Measurements from ENCODE around the gene MDFI. TPM values are rescaled to one million over a fixed set of nuclear protein-coding genes. Genes with fewer than 3 reads are reported as not detected.

The MDFI gene
- total RNA-seq, 1 donor from 2014 or later, result 23.5 TPM

- DNase-seq, result no peak
These were observed 13.1 kb downstream of the MDFI start for GRCh38 chr6:41651246-41651961.

GRCh38 chr6:41651962-41652657, 13.8 kb downstream of the MDFI start:
- DNase-seq, result no peak

GRCh38 chr6:41652866-41653652, 14.8 kb downstream of the MDFI start:
- peak; percentile 42 for DNase-seq

DNA sequence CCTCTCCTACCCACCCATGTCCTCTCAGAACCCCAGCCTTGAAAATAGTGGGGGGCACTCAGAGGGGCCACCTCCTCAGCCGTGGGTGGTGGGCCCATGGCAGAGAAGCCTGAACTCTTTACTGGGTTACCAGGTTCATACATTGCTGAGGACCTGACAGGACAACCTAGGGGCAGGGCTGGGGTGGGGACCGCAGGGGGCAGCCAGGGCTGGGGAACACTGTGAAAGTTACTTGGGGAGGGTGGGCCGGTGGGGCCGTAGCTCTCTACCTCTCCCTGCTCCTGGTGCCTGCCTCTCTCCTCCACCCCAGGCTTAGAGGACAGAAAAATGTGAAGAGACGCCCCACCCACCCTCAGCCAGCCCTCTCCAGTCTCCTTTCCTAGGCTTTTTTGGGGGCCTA, 15.4 kb downstream of the MDFI start:
- DNase-seq, result no peak

DNA sequence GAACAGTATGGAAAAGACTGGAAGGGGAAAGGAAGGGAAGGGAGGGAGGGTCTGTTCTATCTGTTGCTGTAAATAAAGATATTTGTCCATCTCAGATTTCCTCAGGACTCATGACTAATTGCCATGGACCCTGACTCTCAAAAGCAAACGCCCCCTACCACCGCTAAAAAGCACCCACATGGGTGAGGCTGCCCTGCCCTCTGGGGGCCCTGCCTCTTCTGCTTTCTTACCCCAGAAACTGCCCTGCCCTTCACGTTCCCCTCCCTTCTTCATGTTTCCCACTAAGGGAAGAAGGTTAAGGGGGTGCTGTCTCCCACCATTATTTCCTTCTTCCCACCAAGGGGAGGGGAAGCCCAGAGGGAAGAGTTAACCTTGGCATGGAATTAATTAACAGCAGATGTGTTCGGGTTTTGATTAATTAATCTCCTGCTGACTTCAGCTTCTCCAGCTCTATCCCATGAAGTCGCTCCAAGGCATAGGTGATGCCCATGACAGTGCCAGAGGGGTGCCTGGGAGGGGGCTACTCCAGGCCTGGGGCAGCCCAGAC, 16.0 kb downstream of the MDFI start:
- no peak for DNase-seq

DNA sequence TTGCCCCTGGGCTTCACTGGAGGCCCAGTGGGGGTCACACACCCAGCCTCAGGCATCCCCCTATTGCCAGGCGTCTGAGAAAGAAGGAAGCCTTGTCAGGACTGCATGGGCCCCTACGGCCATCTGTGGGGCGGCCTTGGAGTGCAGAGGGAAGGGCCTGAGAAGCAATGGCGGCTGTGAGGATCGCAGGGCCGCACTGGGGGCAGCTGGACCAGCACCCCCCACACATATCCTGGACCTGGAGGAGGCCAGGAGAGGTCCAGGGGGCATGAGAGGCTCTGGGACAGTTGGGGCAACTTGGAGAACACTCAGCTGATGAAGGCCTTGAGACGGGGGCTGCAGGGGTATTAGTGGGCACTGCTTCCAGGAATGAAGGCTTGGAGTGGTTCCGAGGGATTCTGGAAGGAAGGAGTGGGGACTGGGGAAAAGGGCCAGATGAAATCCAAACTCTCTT, 16.5 kb downstream of the MDFI start:
- peak; percentile 24 for DNase-seq

- DNase-seq, result no peak
These were observed 16.9 kb downstream of the MDFI start for GRCh38 chr6:41655176-41655575.

DNA sequence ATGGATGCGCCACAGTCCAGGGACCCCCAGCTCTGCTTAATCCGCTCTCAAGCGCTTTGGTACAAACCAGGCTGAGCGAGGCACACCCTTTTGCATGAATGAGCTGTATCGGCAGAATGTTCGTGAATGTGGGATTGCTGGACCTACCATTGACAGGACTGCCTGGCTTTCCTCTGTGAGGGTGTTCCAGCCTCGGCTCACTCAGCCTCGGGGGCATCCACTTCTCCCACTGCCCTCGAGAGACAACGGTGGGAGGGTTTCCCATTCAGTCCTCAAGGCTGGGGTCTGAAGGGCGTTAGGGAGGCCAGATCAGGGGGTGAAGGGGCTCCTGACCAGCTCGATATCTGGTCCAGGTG, 17.4 kb downstream of the MDFI start:
- DNase-seq, result peak; percentile 35

DNA sequence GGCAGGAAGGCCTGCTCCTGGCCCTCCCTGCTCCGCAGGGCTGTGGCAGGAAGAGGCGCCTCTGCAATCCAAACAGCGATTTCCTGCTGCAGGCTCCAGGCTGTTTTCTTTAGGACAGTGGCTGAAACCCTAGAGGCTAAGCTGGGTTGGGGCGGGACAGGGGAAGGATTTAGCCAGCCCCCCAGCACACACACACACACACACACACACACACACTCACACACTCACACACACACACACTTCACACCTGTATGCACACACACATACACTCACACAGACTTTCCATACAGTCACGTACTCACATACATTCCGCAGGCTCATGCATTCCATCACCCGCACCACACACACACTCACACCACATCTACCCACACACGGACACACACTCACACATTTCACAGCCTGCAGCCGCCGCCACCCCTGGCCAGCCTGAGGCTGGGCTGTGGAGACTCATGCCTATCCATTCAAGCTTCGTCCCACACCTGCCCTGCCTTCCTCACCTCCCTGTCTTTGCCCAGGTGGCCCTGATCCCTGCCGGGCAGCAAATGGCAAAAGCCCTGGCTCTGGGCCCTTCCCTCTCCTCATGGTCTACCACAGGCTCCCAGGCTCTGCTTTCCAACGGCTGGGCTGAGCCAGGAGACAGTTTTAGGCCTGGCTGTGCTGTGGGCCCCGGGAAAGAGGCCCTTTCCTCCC, 17.9 kb downstream of the MDFI start:
- DNase-seq, result peak; percentile 77

DNA sequence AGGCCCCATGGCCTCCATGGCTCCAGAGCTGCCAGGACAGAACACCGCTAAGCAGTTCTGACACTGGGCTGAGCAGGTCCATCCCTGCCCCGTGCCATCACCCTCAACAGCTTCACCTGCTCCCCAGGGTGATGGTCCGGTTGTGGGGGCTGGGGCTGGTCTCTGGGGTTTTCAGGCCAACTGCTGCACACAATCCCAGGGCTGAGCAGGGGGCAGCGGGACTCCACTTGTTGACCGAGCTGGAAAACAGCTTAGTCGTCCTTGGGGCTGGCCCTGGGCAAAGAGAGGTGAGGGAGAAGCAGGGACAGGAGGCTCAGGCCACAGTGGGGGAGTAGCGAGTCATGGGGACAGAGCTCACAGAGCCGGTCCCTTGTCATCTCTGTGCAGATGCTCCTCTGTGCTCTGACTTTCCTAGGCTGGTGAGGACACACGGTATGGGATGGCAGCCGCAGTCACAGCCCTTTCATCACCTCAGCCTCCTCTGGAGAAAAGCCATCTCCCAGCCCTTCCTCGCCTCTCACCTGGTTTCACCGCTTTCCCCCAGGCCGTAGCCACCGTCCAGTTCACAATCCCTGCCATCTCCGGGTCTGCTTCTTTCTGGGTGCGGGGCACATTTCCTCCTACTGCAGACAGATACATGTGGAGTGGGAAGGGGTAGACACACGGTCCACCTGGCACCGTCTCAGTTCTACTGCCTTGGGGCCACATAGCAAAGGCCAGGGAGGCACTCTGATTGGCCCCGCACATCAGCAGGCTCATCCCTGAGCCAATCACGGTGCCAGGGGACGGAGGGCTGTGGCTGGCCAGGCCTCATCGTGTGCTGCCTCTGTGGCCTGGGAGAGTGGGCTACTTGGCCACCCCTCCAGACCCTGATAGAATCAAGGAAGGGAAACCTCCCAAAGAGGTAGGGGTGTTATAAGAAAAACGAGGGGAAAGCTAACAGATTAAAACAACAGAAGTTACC, 19.1 kb downstream of the MDFI start:
- DNase-seq, result no peak

DNA sequence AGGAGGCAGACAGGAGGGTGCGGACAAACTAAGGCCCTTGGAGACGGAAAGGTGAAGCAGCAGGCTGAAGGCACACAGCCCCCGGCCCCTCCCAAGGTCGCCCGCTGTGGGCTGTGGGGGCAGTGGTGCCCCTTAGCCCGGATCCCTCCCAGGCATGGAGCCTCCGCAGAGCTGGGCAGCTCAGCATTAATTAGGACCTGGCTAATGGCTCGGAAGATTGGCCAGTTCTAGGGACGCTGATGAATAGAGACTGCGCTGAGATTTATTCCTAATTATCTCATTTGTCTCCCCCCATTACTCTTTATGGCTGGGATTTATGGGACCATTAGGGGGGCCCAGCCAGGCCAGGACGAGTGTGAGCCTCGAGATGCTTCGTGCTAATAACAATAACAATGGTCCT, 20.4 kb downstream of the MDFI start:
- DNase-seq, result no peak

DNA sequence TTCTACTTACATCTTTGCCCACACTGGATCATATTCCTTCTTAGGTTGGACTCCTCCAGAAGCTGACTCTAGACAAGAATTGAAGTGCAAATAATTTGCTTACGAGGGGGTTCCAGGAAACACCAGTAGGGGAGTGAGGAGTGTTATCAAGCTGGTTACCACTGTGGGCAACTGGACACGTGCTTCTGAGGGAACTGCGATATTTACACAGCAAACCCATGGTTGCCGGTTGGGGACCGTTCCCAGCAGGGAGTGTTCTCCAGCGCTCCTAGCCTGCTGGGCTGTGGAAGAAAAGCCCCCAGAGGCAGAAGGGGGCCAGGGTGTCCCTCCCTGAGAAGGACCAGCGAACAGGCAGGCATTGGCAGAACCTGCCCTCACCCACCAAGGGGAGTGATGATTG, 21.7 kb downstream of the MDFI start:
- DNase-seq, result no peak

GRCh38 chr6:41663568-41663967, 25.3 kb downstream of the MDFI start:
- DNase-seq, result peak; percentile 69

DNA sequence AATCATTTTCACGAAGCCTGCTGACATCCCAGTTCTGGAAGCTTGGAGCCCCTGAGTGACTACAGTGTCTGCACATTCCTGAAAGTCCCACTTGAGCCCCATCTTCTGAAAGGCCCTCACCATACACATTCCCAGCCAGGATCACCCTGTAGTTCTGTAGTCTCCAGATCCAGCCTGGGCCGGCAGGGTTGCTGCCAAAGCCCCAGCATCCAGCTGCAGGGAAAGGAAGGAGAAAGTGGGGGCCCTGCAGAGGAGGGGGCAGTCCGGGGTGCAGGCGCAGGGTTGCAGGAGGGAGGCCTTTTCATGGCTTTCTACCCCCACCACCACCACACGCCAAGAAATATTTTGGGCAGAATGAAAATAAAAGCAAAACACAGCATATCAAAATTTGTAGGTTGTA, 26.0 kb downstream of the MDFI start:
- DNase-seq, result no peak

GRCh38 chr6:41667195-41667594, 28.9 kb downstream of the MDFI start:
- DNase-seq, result no peak

DNA sequence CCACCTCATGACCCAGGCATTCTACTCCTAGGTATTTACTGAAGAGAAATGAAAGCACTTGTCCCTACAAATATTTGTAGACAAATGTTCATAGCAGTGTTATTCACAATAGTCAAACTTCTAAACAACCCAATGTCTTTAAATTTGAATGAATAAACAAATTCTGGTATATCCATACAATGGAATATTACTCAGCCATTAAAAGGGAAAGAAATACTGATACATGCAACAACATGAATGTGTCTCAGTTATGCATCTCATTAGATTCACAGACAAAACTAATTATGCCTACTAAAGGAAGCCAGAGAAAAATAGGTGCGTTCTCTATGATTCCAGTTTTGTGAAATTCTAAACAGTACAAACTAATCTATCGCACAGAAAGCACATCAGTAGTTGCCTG, 30.7 kb downstream of the MDFI start:
- DNase-seq, result no peak

DNA sequence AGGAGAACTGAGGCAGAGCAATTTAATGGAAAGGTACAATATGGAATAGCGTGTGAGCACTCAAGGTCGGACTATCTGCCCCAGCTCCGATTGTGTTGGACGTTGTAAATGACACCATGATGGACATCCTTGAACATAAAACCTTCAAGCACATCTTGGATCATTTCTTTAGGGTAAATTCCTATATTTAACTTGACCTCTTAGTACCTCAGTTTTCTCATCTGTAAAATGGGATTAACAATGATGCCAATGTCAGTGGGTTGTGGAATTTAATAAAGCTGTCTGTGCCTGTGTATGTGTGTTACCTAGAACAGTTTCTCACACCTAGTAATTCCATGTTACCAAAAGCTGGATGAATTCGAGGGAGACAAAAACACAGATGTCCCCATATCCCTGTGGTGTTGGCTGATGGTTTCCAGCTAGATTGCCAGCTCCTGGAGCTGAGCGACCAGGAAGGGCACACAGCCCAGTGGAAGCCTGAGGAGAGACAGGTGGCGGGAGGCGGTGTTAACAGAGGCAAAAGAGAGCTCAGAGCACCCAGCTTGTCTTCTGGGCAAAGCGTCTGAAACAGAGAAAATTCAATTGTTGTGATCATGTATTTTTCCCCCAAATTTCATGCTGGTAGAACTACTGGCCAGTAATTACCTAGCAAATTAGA, 32.6 kb downstream of the MDFI start:
- peak; percentile 69 for DNase-seq

DNA sequence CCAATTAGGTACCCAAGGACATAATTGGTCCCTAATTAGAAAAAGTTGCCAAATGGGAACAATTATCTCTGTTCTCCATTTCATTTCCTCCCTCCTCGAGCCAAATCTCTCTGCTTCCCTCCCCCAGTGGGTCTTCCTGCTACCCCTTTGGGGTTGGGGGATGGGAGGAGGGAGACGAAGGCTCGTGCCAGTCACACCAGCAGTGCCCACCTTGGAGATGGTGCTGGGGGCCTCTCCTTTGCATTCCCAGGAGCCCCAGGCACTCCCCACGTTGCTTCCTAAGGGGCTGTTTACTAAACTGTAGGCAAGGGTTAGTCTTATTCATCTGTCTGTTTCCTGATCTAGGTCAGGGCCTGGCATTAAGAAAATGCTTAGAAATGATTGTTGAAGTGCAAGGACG, 33.1 kb downstream of the MDFI start:
- no peak for DNase-seq

DNA sequence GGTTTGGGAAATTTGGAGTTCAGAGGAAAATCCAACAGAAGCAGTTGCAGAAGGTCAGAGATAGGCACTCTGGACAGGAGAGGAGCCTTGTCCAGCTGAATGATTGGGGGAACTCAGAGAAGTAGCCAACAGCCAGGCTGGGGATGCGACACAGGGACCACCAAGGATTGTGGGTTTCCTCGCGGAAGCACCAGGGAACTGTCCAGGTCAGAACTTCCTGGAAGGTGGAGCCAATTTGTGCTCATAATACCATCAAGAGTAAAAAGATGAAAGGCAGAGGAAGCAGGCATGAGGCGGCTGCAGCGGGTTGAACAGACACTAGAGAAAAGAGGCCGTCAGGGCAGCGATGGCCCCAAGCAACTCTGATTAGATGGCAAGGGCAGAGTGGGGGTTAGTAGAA, 33.7 kb downstream of the MDFI start:
- no peak for DNase-seq
